Fibroblast of lung (primary cell): ENCODE data around the gene VIP. TPM values are rescaled to one million over a fixed set of nuclear protein-coding genes. Genes with fewer than 3 reads are reported as not detected.

Experiments
- DNase-seq, 2 donors: peaks; one replicate each; pipeline versions ENCODE4 v3.0.0 to v3.0.0-alpha.2; 2010; ENCODE audit warnings: low read depth in 2 of 2
- H2AFZ ChIP-seq: 2 replicates; pipeline ENCODE4 v1.5.1; 2012; ENCODE audit warnings: low read length, control low read depth, inconsistent platforms
- H3K27ac ChIP-seq: 2 replicates; pipeline ENCODE4 v1.5.1; 2011; ENCODE audit warnings: low read length, control low read depth; ENCODE audit not compliant: insufficient read depth
- H3K27me3 ChIP-seq: 2 replicates; pipeline ENCODE4 v1.5.1; 2011; ENCODE audit warnings: mild to moderate bottlenecking, low read length; ENCODE audit not compliant: control insufficient read depth, insufficient read depth
- H3K36me3 ChIP-seq: 2 replicates; pipeline ENCODE4 v1.5.1; 2011; ENCODE audit warnings: low read length; ENCODE audit not compliant: control insufficient read depth, insufficient read depth
- H3K4me1 ChIP-seq: 2 replicates; pipeline ENCODE4 v1.5.1; 2011; ENCODE audit warnings: low read length; ENCODE audit not compliant: control insufficient read depth, insufficient read depth; ENCODE audit errors: extremely low read depth
- H3K4me2 ChIP-seq: 2 replicates; pipeline ENCODE4 v1.5.1; 2011; ENCODE audit warnings: low read length, control low read depth; ENCODE audit not compliant: insufficient read depth; ENCODE audit errors: extremely low read depth
- H3K4me3 ChIP-seq, 4 experiments: fragments of 200-600 bp in 1 of 4; sonication (generic) in 1 of 4; replicated peaks in 1 of 4; 2 replicates each; pipeline ENCODE4 v1.5.1; 2011 to 2016; ENCODE audit warnings: low read length in 4 of 4, low read depth in 3 of 4, mild to moderate bottlenecking in 3 of 4, control low read depth in 2 of 4, inconsistent platforms in 1 of 4, mixed read lengths in 1 of 4; ENCODE audit not compliant: insufficient read depth in 1 of 4; ENCODE audit errors: control extremely low read depth in 1 of 4
- H3K79me2 ChIP-seq: 2 replicates; pipeline ENCODE4 v1.5.1; 2012; ENCODE audit warnings: mild to moderate bottlenecking, low read length, inconsistent platforms; ENCODE audit not compliant: control insufficient read depth, insufficient read depth
- H3K9ac ChIP-seq: 2 replicates; pipeline ENCODE4 v1.5.1; 2011; ENCODE audit warnings: mild to moderate bottlenecking, low read length, control low read depth; ENCODE audit not compliant: insufficient read depth
- H3K9me3 ChIP-seq: 2 replicates; pipeline ENCODE4 v1.5.1; 2012; ENCODE audit warnings: low read depth, low read length; ENCODE audit not compliant: control insufficient read depth, insufficient read depth
- H4K20me1 ChIP-seq: 2 replicates; pipeline ENCODE4 v1.5.1; 2011; ENCODE audit warnings: low read length; ENCODE audit not compliant: control insufficient read depth, insufficient read depth; ENCODE audit errors: extremely low read depth
- EZH2 ChIP-seq: IDR thresholded peaks from 2 replicates; pipeline ENCODE4 v1.5.1; 2012; ENCODE audit warnings: low read length, control low read depth, mild to moderate bottlenecking; ENCODE audit errors: missing control alignments
- polyA plus RNA-seq, 2 donors: library from polyadenylated mRNA; depleted of rRNA in 1 of 2; stranded (reverse) in 1 of 2; unstranded in 1 of 2; fragments of >200 nt; gene quantifications; 2 replicates each; pipeline ENCODE4 v1.2.1, GENCODE V29; 2011 to 2012; ENCODE audit warnings: missing spikeins in 1 of 2
- total RNA-seq: library from RNA; depleted of rRNA; stranded (reverse); fragments of >200 nt; gene quantifications from 2 replicates; pipeline ENCODE4 v1.2.1, GENCODE V29; 2014
- TF ChIP-seq, protein P1 (sequence below), 2 donors: IDR thresholded peaks in 1 of 2; conservative IDR thresholded peaks in 1 of 2; 1 replicate in 1 of 2; 2 replicates in 1 of 2; pipeline ENCODE4 v1.5.1; 2011 to 2012; ENCODE audit warnings: low read length in 2 of 2, control low read depth in 1 of 2, inconsistent platforms in 1 of 2, low read depth in 1 of 2, mild to moderate bottlenecking in 1 of 2

VIP gene
- total and polyA plus RNA-seq, 2 donors (not counting 1 experiment from before 2014, with no cell fraction given), result not detected

- no peak overlapping the region for H3K4me2 ChIP-seq
- H4K20me1 ChIP-seq, result no peaks in the 10 kb centered on the region
- TF ChIP-seq EZH2, result no peak
- TF ChIP-seq, protein P1, sequence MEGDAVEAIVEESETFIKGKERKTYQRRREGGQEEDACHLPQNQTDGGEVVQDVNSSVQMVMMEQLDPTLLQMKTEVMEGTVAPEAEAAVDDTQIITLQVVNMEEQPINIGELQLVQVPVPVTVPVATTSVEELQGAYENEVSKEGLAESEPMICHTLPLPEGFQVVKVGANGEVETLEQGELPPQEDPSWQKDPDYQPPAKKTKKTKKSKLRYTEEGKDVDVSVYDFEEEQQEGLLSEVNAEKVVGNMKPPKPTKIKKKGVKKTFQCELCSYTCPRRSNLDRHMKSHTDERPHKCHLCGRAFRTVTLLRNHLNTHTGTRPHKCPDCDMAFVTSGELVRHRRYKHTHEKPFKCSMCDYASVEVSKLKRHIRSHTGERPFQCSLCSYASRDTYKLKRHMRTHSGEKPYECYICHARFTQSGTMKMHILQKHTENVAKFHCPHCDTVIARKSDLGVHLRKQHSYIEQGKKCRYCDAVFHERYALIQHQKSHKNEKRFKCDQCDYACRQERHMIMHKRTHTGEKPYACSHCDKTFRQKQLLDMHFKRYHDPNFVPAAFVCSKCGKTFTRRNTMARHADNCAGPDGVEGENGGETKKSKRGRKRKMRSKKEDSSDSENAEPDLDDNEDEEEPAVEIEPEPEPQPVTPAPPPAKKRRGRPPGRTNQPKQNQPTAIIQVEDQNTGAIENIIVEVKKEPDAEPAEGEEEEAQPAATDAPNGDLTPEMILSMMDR (conservative IDR thresholded peaks at IDR 0.05 in 1 of 2, IDR thresholded peaks at IDR 0.05 in 1 of 2; ENCODE audit: low read depth in 1 of 2, low read length in 2 of 2), result no peak
- H3K27me3 ChIP-seq, result no peaks in the 10 kb centered on the region
- no peak overlapping the region for H3K9ac ChIP-seq
- H3K27ac ChIP-seq, result no peak overlapping the region
- H3K36me3 ChIP-seq, result no peaks in the 10 kb centered on the region
- H3K4me1 ChIP-seq, result no peaks in the 10 kb centered on the region
- DNase-seq, result no peak
- H3K79me2 ChIP-seq, result no peaks in the 10 kb centered on the region
- H3K4me3 ChIP-seq, result no peak overlapping the region
- no peak overlapping the region for H2AFZ ChIP-seq
- H3K9me3 ChIP-seq, result no peaks in the 10 kb centered on the region
These were observed 19.4 kb downstream of the VIP start for GRCh38 chr6:152769993-152770392.

GRCh38 chr6:152771061-152771687 lies 20.6 kb downstream of the VIP start:
- H3K27me3 ChIP-seq, result no peaks in the 10 kb centered on the region
- no peak for DNase-seq
- no peak overlapping the region for H3K4me3 ChIP-seq
- H3K4me1 ChIP-seq, result no peaks in the 10 kb centered on the region
- H3K9ac ChIP-seq, result no peak overlapping the region
- no peaks in the 10 kb centered on the region for H4K20me1 ChIP-seq
- no peaks in the 10 kb centered on the region for H3K9me3 ChIP-seq
- TF ChIP-seq EZH2, result no peak
- TF ChIP-seq, protein P1 (conservative IDR thresholded peaks at IDR 0.05 in 1 of 2, IDR thresholded peaks at IDR 0.05 in 1 of 2; ENCODE audit: low read depth in 1 of 2, low read length in 2 of 2), result no peak
- H3K36me3 ChIP-seq, result no peaks in the 10 kb centered on the region
- H3K79me2 ChIP-seq, result no peaks in the 10 kb centered on the region
- H2AFZ ChIP-seq, result no peak overlapping the region
- no peak overlapping the region for H3K27ac ChIP-seq
- no peak overlapping the region for H3K4me2 ChIP-seq

DNA sequence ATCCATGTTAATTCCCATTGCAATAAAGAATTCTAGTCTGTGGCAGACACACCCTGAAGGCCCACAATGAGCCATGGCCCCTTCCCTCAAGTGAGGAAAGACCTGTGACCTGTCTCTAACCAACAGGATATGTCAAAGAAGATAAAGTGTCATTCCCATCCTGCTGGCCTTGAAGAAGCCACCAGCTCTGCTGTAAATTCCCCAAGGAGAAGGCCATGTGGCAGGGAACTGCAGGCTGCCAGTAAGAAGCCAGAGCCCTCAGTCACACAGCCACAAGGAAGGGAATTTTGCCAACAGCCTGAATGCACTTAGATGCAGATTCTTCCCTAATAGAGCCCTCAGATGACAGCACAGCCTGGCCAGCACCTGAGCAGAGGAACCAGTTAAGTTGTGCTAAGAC lies 24.8 kb downstream of the VIP start:
- no peaks in the 10 kb centered on the region for H4K20me1 ChIP-seq
- no peaks in the 10 kb centered on the region for H3K4me1 ChIP-seq
- H3K79me2 ChIP-seq, result no peaks in the 10 kb centered on the region
- H2AFZ ChIP-seq, result no peak overlapping the region
- H3K4me2 ChIP-seq, result no peak overlapping the region
- H3K4me3 ChIP-seq, result no peak overlapping the region
- H3K36me3 ChIP-seq, result no peaks in the 10 kb centered on the region
- H3K9me3 ChIP-seq, result no peaks in the 10 kb centered on the region
- no peak overlapping the region for H3K9ac ChIP-seq
- no peak for DNase-seq
- H3K27me3 ChIP-seq, result no peaks in the 10 kb centered on the region
- TF ChIP-seq EZH2, result no peak
- H3K27ac ChIP-seq, result no peak overlapping the region
